ENCODE data around the gene ZP2. TPM values are rescaled to one million over a fixed set of nuclear protein-coding genes. Genes with fewer than 3 reads are reported as not detected.
"Not testable (repeated sequence)": the region's sequence is repeated elsewhere in the genome, so short reads cannot be mapped to it uniquely, and the experiment has no call there.

ZP2 gene
- total RNA-seq, 4 donors from 2014 or later, result 0.27 TPM; not detected in 3

DNA sequence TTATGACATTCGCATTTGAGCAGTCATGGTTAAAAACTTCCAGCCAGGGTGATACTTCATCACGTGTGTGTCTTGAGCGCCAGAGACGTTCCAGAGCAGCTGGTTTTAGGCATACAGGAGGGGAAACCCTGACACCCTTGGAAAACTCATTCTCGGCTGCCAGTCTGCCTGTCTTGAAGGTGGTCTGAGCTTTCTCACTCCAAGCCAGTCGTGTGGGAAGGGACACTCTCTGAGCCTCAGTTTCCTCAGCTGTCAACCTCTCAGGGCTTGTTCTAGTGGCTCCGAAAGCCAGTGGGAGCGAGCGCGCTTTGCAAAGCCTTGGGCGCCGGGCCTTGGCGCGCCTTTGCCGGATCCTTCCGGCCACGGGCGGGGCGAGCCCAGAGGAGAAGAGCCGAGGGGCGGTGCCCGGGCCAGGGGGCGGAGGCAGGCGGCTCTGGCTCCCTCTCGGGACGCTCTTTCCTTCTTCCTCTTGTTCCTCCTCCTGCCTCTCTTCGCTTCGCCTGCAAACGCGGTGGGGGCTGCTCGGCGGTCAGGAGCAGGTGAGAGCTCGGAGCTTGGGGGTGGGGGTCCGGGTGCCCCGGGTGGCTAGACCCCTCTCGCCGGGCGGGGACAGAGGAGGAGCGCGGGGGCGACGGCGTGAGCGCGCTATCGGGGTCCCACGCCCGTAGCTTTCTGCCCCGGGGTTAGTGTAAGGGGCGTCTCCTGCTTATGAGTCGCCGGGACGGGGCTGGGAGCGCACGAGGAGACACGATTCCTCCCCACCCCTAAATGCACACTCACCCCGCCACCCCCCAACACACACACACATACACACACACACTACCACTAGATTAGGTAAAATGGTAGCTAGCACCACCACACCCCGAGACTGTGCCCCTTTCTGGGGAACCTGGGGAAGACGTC lies 52.9 kb downstream of the ZP2 start, which contains the start of gene LDAF1:
LDAF1 (plus strand) TSS at position 467 of the 903 bp plus-strand sequence. CDS start 2,509 bp downstream, outside the sequence.
- Histone ChIP-seq H3K27me3 (no peaks in the 10 kb centered on the region), H3K9me3 (no peaks in the 10 kb centered on the region), H3K36me3 (no peaks in the 10 kb centered on the region), H3K4me1 (peaks cover 14 to 53% (median 37%) of the 10 kb centered on the region in 4 donors), H3K27ac (peak within 1 kb of the TSS; percentile 90 to 93 (median 92)), H3K4me3 (peak within 1 kb of the TSS; percentile 69 to 93 (median 79))
- WGBS, 2 donors (ENCODE audit: low coverage in 1 of 2), result 0 to 1% methylated on average over 2 to 31 of the region's 59 CpGs
- DNase-seq, result peak; percentile 91
- TF ChIP-seq POLR2AphosphoS5 (IDR thresholded peaks at IDR 0.05) (peak; percentile 74 to 78 (median 75)), POLR2A (IDR thresholded peaks at IDR 0.05) (peak; percentile 75), EP300 (IDR thresholded peaks at IDR 0.05; ENCODE audit: low read depth) (no peak)
- TF ChIP-seq, protein P1, sequence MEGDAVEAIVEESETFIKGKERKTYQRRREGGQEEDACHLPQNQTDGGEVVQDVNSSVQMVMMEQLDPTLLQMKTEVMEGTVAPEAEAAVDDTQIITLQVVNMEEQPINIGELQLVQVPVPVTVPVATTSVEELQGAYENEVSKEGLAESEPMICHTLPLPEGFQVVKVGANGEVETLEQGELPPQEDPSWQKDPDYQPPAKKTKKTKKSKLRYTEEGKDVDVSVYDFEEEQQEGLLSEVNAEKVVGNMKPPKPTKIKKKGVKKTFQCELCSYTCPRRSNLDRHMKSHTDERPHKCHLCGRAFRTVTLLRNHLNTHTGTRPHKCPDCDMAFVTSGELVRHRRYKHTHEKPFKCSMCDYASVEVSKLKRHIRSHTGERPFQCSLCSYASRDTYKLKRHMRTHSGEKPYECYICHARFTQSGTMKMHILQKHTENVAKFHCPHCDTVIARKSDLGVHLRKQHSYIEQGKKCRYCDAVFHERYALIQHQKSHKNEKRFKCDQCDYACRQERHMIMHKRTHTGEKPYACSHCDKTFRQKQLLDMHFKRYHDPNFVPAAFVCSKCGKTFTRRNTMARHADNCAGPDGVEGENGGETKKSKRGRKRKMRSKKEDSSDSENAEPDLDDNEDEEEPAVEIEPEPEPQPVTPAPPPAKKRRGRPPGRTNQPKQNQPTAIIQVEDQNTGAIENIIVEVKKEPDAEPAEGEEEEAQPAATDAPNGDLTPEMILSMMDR (IDR thresholded peaks at IDR 0.05), result no peak
- intact Hi-C loops (cut with DNase I; ENCODE audit: low total_unique reads), result loop anchor here (2.0 kb wide), 1 partner anchor 142 kb away; no protein-coding TSS in a partner anchor
- in situ Hi-C loops (cut with MboI; ENCODE audit: low pct_ligation_motif_present in 1 of 4, low pct_unique_long_range_greater_than_20kb in 1 of 4, low sequenced_read_pairs in 3 of 4), result no loop called here

DNA sequence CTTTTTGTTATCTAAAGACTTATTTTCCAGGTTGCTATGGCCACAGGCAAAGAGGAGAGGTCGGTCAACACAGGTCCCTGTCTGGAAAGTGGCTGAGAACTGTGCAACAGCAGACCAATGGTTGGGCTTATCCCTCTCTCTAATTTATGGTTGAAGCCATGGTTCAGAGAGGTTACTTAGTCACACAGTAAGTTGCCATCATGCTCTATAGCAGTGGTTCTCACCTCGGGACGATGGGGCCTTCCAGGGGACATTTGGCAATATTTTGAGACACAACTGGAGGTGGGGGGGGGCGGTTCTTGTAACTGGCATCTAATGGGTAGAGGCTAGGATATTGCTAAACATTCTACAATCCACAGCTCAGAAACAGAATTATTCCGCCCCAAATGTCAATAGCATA lies 53.7 kb downstream of the ZP2 start:
- no peak for TF ChIP-seq EP300 (IDR thresholded peaks at IDR 0.05; ENCODE audit: low read depth)
- TF ChIP-seq, protein P1 (IDR thresholded peaks at IDR 0.05), result no peak
- TF ChIP-seq POLR2AphosphoS5 (IDR thresholded peaks at IDR 0.05), result no peak
- TF ChIP-seq POLR2A (IDR thresholded peaks at IDR 0.05), result no peak
- Histone ChIP-seq H3K4me3 (no peak overlapping the region), H3K4me1 (peaks cover 6 to 45% (median 30%) of the 10 kb centered on the region in 4 donors), H3K27ac (peak overlapping the region; percentile 90 to 93 (median 92)), H3K36me3 (no peaks in the 10 kb centered on the region), H3K27me3 (no peaks in the 10 kb centered on the region), H3K9me3 (no peaks in the 10 kb centered on the region)
- WGBS, 2 donors (ENCODE audit: low coverage in 1 of 2), result 50 to 88% methylated on average over 4 to 5 of the region's 5 CpGs
- in situ Hi-C loops (cut with MboI; ENCODE audit: low pct_ligation_motif_present in 1 of 4, low pct_unique_long_range_greater_than_20kb in 1 of 4, low sequenced_read_pairs in 3 of 4) (no loop called here), intact Hi-C loops (cut with DNase I; ENCODE audit: low total_unique reads) (loop anchor here (2.0 kb wide), 1 partner anchor 143 kb away; no protein-coding TSS in a partner anchor)
- no peak for DNase-seq

DNA sequence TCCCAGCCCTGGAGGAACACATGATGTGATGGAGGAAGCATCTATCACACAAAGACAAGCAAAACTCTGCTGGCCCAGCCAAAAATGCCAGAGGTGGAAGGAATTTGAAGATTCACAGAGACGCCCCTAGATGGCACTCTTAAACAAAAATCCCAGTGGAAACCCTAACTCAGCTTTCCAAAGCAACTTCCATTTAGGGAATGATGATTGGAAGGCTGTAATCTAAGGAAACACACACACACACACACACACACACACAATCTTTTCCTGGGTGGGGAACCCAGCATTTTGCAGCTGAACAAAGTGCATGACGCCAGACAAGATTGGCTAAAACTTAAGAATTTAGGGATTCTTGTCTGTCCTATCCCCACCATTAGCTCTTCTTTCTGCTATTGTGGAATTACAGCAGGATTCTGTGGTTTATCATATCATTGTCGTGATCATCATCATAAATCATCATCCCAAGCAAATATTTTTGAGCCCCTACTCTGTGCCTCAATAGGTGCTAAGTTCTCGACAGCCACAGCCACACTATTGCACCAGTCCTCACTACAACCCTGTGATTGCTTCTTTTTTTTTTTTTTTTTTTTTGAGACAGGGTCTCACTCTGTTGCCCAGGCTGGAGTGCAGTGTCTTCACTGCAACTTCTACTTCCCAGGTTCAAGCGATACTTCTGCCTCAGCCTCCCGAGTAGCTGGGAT lies 54.5 kb downstream of the ZP2 start:
- 52 to 58% methylated on average over 5 to 6 of the region's 6 CpGs for WGBS, 2 donors (ENCODE audit: low coverage in 1 of 2)
- peak; percentile 30 for DNase-seq
- H3K27ac ChIP-seq, result peak overlapping the region; percentile 90 to 93 (median 92)
- in situ Hi-C loops (cut with MboI; ENCODE audit: low pct_ligation_motif_present in 1 of 4, low pct_unique_long_range_greater_than_20kb in 1 of 4, low sequenced_read_pairs in 3 of 4), result no loop called here
- H3K36me3 ChIP-seq, result no peaks in the 10 kb centered on the region
- TF ChIP-seq EP300 (IDR thresholded peaks at IDR 0.05; ENCODE audit: low read depth), result no peak
- TF ChIP-seq, protein P1 (IDR thresholded peaks at IDR 0.05), result peak; percentile 50 to 68 (median 56)
- no peaks in the 10 kb centered on the region for H3K9me3 ChIP-seq
- intact Hi-C loops (cut with DNase I; ENCODE audit: low total_unique reads), result no loop called here
- peaks cover 0 to 38% (median 27%) of the 10 kb centered on the region in 4 donors for H3K4me1 ChIP-seq
- H3K27me3 ChIP-seq, result no peaks in the 10 kb centered on the region
- no peak overlapping the region for H3K4me3 ChIP-seq

DNA sequence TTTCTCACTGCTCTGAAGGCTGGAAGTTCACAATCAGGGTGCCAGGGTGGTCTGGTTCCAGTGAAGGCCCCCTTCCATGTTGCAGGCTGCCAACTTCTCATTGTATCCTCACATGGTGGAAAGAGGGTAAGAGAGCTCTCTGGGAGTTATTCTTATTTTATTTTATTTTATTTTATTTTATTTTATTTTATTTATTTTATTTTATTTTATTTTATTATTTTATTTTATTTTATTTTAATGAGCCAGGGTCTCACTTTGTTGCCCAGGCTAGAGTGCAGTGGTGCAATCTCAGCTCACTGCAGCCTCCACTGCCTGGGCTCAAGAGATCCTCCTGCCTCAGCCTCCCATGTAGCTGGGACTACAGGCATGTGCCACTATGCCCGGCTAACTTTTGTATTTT lies 55.4 kb downstream of the ZP2 start:
- DNase-seq; H3K27ac ChIP-seq; intact Hi-C loops (cut with DNase I; ENCODE audit: low total_unique reads); H3K4me3 ChIP-seq; H3K27me3 ChIP-seq; in situ Hi-C loops (cut with MboI; ENCODE audit: low pct_ligation_motif_present in 1 of 4, low pct_unique_long_range_greater_than_20kb in 1 of 4, low sequenced_read_pairs in 3 of 4); H3K9me3 ChIP-seq; H3K36me3 ChIP-seq: not testable (repeated sequence)
- 33% methylated on average over 1 of the region's 1 CpG; no CpG with 5 or more reads in 1 of the 2 donors for WGBS, 2 donors (ENCODE audit: low coverage in 1 of 2)
- peaks cover 0 to 30% (median 26%) of the 10 kb centered on the region in 4 donors for H3K4me1 ChIP-seq

DNA sequence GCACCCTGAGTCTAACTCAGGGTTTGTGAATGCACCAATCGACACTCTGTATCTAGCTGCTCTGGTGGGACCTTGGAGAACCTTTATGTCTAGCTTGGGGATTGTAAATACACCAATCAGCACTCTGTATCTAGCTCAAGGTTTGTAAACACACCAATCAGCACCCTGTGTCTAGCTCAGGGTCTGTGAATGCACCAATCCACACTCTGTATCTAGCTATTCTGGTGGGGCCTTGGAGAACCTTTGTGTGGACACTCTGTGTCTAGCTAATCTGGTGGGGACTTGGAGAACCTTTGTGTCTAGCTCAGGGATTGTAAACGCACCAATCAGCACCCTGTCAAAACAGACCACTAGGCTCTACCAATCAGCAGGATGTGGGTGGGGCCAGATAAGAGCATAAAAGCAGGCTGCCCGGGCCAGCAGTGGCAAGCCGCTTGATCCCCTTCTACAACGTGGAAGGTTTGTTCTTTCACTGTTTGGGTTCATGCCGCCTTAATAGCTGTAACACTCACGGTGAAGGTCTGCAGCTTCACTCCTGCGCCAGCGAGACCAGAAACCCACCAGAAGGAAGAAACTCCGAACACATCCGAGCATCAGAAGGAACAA lies 58.1 kb downstream of the ZP2 start:
- WGBS, 2 donors (ENCODE audit: low coverage in 1 of 2), result 94% methylated on average over 11 of the region's 11 CpGs; no CpG with 5 or more reads in 1 of the 2 donors
- H3K9me3 ChIP-seq; H3K36me3 ChIP-seq; H3K27me3 ChIP-seq; intact Hi-C loops (cut with DNase I; ENCODE audit: low total_unique reads); in situ Hi-C loops (cut with MboI; ENCODE audit: low pct_ligation_motif_present in 1 of 4, low pct_unique_long_range_greater_than_20kb in 1 of 4, low sequenced_read_pairs in 3 of 4); DNase-seq; H3K4me3 ChIP-seq; H3K27ac ChIP-seq: not testable (repeated sequence)
- H3K4me1 ChIP-seq, result peaks cover 0 to 23% (median 20%) of the 10 kb centered on the region in 4 donors

DNA sequence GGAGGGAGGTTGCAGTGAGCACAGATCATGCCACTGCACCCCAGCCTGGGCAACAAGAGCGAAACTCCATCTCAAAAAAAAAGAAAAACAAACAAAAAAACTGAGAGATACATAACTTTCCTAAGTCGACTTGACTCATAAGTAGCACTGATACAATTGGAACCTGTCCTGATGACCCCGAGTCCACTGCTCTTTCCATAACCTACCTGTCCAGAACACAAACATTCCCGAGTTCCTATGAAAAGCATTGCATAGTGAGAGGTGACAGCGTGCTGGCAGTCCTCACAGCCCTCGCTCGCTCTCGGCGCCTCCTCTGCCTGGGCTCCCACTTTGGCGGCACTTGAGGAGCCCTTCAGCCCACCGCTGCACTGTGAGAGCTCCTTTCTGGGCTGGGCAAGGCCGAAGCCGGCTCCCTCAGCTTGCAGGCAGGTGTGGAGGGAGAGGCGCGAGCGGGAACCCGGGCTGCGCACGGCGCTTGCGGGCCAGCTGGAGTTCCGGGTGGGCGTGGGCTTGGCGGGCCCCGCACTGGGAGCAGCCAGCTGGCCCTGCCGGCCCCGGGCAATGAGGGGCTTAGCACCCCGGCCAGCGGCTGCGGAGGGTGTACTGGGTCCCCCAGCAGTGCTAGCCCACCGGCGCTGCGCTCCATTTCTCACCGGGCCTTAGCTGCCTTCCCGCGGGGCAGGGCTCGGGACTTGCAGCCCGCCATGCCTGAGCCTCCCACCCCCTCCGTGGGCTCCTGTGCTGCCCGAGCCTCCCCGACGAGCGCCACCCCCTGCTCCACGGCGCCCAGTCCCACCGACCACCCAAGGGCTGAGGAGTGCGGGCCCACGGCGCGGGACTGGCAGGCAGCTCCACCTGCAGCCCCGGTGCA lies 59.0 kb downstream of the ZP2 start:
- H3K36me3 ChIP-seq; DNase-seq; H3K27me3 ChIP-seq; H3K9me3 ChIP-seq; H3K4me3 ChIP-seq; H3K27ac ChIP-seq; intact Hi-C loops (cut with DNase I; ENCODE audit: low total_unique reads); in situ Hi-C loops (cut with MboI; ENCODE audit: low pct_ligation_motif_present in 1 of 4, low pct_unique_long_range_greater_than_20kb in 1 of 4, low sequenced_read_pairs in 3 of 4): not testable (repeated sequence)
- peaks cover 0 to 15% (median 11%) of the 10 kb centered on the region in 4 donors for H3K4me1 ChIP-seq
- 73 to 86% methylated on average over 6 to 45 of the region's 51 CpGs for WGBS, 2 donors (ENCODE audit: low coverage in 1 of 2)

Data from transverse colon (tissue), 4 donors.